ENCODE results near the gene HADH. TPM values are rescaled to one million over a fixed set of nuclear protein-coding genes. Genes with fewer than 3 reads are reported as not detected.
A peak's percentile ranks its signal among the peaks of the same experiment; 100 is the strongest.

The HADH gene
- total and polyA plus RNA-seq, 8 donors: 14.2 to 112 (median 27.2) TPM

DNA sequence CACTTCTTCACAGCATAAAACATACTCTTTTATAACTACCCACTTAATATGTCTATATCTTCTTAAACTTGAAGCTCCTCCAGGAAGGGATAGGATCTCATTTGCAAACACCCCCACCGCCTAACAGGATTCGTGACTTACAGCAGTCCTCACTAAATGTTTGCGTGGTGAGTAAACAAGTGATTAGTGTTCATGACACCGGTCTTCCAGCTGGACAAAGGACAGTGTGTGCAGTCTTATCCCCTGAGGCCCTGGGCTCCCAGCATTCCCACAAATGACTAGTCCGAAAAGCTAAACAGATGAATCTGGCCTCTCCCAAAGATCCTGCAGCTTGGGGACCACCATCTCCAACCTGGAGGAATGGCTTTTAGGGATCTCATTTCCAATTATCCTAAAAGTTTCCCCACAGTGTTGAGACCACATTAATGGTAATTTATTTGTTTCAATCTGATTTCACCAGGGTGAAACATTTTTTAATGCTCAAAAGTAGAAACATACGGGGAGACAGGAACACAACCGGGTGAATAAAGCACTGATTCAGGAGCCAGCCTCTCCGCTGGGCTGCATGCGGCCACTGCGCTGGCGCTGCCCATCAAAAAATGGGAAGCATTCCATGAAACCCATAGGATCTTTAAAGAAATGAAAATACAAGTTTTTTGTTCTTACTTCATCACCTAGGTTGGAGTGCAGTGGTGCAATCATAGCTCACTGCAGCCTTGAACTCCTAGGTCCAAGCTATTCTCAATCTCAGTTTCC lies 69.2 kb downstream of the HADH start:
- FAIRE-seq (no peak), DNase-seq (no peak)

GRCh38 chr4:108060164-108060563 lies 70.5 kb downstream of the HADH start:
- peak in 1 of 4 donors; percentile 17 for TF ChIP-seq CTCF (IDR thresholded peaks at IDR 0.05)
- no peaks in the 10 kb centered on the region for H3K4me1 ChIP-seq
- no peaks in the 10 kb centered on the region for H3K36me3 ChIP-seq
- ATAC-seq (peak; percentile 35 to 81 (median 70)), FAIRE-seq (no peak), DNase-seq (peak in 1 of 6 donors; percentile 26)
- H3K27ac ChIP-seq: no peak overlapping the region
- intact Hi-C loops (cut with DNase I): loop anchor here in 1 of 3 donors (10.0 kb wide), 1 partner anchor 505 kb away; no protein-coding TSS in a partner anchor
- no peaks in the 10 kb centered on the region for H3K9me3 ChIP-seq
- H3K27me3 ChIP-seq: no peaks in the 10 kb centered on the region
- no peak overlapping the region for H3K4me3 ChIP-seq
- WGBS, 2 donors: 25 to 34% methylated on average over 5 of the region's 5 CpGs

More for the DNA sequence above, 69.2 kb downstream of the HADH start:
- Histone ChIP-seq H3K9me3 (no peaks in the 10 kb centered on the region), H3K4me3 (no peak overlapping the region), H3K4me1 (no peaks in the 10 kb centered on the region), H3K36me3 (no peaks in the 10 kb centered on the region), H3K27me3 (no peaks in the 10 kb centered on the region), H3K27ac (no peak overlapping the region)
- ATAC-seq: no peak
- WGBS, 2 donors: 63 to 68% methylated on average over 11 of the region's 11 CpGs
- intact Hi-C loops (cut with DNase I): no loop called here
- no peak for TF ChIP-seq CTCF (IDR thresholded peaks at IDR 0.05)

DNA sequence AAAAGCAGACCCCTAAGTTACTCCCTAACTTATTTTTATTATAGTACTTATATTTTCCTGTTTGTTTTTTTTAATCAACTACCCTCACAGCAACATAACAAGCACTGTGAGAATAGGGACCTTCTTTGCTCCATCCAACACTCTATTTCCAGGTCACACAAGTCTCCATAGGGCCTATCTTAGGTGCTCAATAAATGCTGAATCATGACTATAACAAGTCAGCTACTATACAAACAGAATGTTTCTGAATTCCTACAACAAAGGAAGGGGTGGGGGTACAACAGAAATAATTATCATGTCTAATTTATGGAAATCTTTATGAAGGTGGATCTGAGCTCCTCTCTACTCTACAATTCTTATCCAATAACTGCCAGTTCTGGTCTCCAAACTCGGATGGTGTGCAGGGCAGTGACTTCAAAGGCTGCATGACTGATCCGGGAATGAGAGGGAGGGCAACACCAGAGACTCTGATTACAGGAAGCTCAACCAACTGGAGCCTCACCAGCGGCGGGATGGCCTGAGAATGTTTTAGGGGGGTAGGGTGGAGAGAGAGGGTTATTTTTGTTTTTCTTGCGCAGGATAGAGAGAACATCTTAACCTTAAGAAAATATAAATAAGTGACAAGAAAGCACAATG lies 71.1 kb downstream of the HADH start:
- no peaks in the 10 kb centered on the region for H3K4me1 ChIP-seq
- ATAC-seq: no peak
- 42 to 57% methylated on average over 5 of the region's 5 CpGs for WGBS, 2 donors
- FAIRE-seq: no peak
- no peak overlapping the region for H3K4me3 ChIP-seq
- H3K27me3 ChIP-seq: no peaks in the 10 kb centered on the region
- H3K9me3 ChIP-seq: no peaks in the 10 kb centered on the region
- no peaks in the 10 kb centered on the region for H3K36me3 ChIP-seq
- H3K27ac ChIP-seq: no peak overlapping the region
- TF ChIP-seq CTCF (IDR thresholded peaks at IDR 0.05): no peak
- no peak for DNase-seq
- intact Hi-C loops (cut with DNase I): loop anchor here in 1 of 3 donors (10.0 kb wide), 1 partner anchor 504 kb away; no protein-coding TSS in a partner anchor

- ATAC-seq: no peak
Measured at GRCh38 chr4:108068442-108068841, 78.8 kb downstream of the HADH start.

More at GRCh38 chr4:108068442-108068841, 78.8 kb downstream of the HADH start:
- H3K36me3 ChIP-seq: no peaks in the 10 kb centered on the region
- H3K9me3 ChIP-seq: no peaks in the 10 kb centered on the region
- H3K27ac ChIP-seq: no peak overlapping the region
- H3K4me1 ChIP-seq: no peaks in the 10 kb centered on the region
- DNase-seq (no peak), FAIRE-seq (no peak)
- intact Hi-C loops (cut with DNase I): loop anchor here in 1 of 3 donors (10.0 kb wide), 1 partner anchor 496 kb away; no protein-coding TSS in a partner anchor
- TF ChIP-seq CTCF (IDR thresholded peaks at IDR 0.05): no peak
- no peaks in the 10 kb centered on the region for H3K27me3 ChIP-seq
- H3K4me3 ChIP-seq: no peak overlapping the region

All from pancreas (tissue), 10 donors.